DOHH2 (cell line): ENCODE measurements around the gene IGF1R.

Source experiments
- CTCF ChIP-seq: fragments of 200-600 bp; sonication (generic); IDR thresholded peaks from one replicate; pipeline ENCODE4 v1.5.1; 2014; ENCODE audit warnings: antibody characterized with exemption, mild to moderate bottlenecking, low read depth, low read length; ENCODE audit not compliant: poor library complexity, severe bottlenecking
- EZH2phosphoT487 ChIP-seq: fragments of 200-600 bp; sonication (generic); IDR thresholded peaks from 2 replicates; pipeline ENCODE4 v1.6.1; 2017; ENCODE audit warnings: borderline replicate concordance, mild to moderate bottlenecking, antibody characterized with exemption, low read length, moderate library complexity, mixed read lengths

- no peak for TF ChIP-seq CTCF
- TF ChIP-seq EZH2phosphoT487, result no peak
Measured at GRCh38 chr15:98714922-98715321, 66.6 kb downstream of the IGF1R start.
